HG02678 (cell line): ENCODE results near the gene RMND5B.
"Not testable (repeated sequence)": the region's sequence is repeated elsewhere in the genome, so short reads cannot be mapped to it uniquely, and the experiment has no call there.

Experiments used
- ATAC-seq: cut with Tn5 transposase; IDR thresholded peaks from one replicate; pipeline ENCODE4 v1.9.1; 2021; ENCODE audit warnings: mild to moderate bottlenecking, moderate library complexity; ENCODE audit not compliant: unreplicated experiment

The RMND5B gene

DNA sequence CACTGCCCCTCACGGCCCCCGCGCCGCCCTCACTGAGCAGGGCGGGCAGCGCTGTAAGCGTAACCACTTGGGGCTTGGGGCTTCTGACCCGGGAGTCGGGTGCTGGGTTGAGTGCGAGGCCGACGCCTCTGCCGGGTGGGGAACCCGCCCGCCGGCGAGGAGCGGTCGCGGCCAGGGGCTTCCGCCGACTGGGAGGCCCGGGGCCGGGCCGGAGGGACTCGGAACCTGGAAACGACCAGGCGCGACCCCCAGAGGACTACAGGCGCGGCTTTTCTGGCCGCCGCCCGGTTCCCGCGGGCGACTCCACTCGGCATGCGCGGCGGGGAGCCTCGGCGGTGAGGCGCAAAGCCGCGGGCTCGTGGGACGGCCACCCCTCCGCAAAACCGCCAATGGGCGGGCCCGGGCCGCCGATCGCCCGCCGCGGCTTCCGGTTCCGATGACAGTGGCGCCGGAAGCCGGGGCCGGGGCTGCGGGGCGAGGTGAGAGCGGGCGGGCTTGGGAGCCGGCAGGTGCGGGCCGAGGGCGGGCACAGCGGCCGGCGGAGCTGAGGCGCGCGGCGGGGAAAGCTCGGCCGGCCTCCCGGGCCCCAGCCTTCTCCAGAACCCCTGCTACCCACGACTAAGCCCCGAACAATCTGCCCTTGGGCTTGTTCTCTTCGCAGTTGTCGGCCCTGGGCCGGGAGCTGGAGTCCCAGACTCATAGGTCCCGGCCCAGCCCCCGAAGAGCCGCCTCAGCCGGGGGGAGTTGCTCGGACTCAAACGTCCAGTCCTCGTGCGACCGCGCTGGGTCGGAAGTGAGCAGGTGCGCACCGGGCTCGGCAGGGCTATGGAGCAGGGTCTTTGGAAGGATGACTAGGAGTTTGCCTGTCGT, at the start of gene RMND5B:
RMND5B (plus strand) TSS at position 439 of the 870 bp plus-strand sequence. CDS start 7,106 bp downstream, outside the sequence.
- ATAC-seq = peak; percentile 90

- ATAC-seq = no peak
Observed at GRCh38 chr5:178081571-178082243, 49.1 kb upstream of the RMND5B start.

GRCh38 chr5:178083922-178084321, 46.9 kb upstream of the RMND5B start:
- ATAC-seq = no peak

GRCh38 chr5:178085316-178085715, 45.5 kb upstream of the RMND5B start:
- no peak for ATAC-seq

GRCh38 chr5:178086266-178086665, 44.5 kb upstream of the RMND5B start:
- no peak for ATAC-seq

DNA sequence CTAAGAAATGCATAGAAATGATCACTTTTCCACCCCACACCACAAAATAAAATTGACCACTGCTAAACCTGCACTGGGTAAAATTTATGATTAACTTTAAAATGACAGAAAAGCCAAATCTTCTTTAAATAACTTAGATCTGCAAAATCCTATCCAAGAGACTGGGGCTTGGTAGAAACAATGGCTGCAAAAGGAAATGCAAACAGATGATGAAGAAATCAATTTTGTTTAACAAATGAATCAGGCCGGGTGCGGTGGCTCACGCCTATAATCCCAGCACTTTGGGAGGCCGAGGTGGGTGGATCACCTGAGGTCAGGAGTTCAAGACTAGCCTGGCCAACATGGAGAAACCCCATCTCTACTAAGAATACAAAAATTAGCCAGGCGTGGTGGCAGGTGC, 43.6 kb upstream of the RMND5B start:
- not testable (repeated sequence) for ATAC-seq

GRCh38 chr5:178090856-178091255, 40.0 kb upstream of the RMND5B start:
- ATAC-seq = no peak

DNA sequence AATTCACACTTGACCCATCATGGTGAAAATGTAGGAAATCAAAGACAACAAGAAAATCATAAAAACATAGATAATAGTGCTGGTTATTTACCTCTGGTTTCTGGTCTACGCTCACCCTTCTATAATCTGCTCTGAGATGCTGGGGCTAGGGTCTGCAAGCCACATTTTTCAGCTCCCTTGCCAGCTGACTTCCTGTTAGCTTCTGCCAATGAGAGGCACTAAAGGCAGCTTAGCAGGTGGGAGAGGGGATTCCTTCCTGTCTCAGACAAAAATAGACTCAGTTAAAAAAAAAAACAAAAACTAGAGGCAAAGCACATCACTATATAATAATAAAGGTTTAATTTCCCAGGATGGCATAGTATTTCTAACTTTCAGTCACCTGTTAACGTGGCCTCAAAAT, 37.7 kb upstream of the RMND5B start:
- ATAC-seq = no peak

- ATAC-seq = no peak
Observed at GRCh38 chr5:178094345-178094744, 36.5 kb upstream of the RMND5B start.

DNA sequence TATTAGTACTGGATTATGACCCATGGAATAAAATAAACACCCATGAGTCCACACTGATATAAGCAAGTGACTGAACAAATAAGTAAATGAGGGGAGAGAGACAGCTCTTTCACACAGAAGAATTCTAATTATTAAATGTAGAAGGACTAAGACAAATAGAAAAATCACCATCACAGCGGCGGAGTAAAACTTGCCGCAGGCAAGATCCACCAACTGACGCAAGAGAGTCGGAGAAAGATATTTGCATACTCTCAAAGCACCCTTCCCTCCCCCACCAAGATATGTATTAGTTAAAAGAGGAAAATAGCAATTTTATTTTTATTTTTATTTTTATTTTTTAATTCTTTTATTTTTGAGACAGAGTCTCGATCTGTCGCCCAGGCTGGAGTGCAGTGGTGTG, 32.1 kb upstream of the RMND5B start:
- ATAC-seq = no peak

GRCh38 chr5:178103612-178104011, 27.2 kb upstream of the RMND5B start:
- no peak for ATAC-seq

DNA sequence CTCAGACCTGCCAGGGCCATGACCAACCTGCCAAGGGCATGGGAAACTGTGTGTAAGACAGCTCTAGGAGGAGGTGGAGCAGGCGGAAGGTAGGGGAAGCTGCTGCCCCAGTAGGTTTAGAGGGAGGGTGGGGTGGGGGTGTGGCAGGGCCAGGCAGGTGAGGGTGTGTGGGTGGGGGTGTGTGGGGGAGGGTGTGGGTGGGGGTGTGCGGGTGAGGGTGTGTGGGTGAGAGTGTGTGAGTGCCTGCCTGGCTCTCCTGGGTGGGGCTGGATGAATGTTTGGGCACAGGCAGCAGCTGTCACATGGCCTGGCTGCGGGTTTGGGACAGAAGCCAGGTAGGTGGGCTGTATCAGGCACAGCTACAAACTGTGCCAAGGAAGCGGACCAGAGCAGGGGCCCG, 26.3 kb upstream of the RMND5B start:
- ATAC-seq = no peak

DNA sequence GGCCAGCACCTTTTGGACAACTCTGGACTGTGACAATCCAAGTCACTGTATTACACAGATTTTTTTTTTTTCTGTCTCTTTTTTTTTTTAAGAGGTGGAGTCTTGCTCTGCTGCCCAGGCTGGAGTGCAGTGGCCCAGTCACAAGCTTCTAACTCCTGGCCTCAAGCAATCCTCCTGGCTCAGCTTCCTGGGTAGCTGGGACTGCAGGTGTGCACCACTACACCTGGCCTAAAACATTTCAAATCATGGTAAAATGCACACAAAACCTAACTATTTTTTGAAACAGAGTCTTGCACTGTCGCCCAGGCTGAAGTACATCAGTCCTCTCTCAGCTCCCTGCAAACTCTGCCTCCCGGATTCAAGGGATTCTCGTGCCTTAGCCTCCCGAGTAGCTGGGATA, 24.7 kb upstream of the RMND5B start:
- ATAC-seq = no peak

- no peak for ATAC-seq
Observed at GRCh38 chr5:178106556-178107239, 24.1 kb upstream of the RMND5B start.

DNA sequence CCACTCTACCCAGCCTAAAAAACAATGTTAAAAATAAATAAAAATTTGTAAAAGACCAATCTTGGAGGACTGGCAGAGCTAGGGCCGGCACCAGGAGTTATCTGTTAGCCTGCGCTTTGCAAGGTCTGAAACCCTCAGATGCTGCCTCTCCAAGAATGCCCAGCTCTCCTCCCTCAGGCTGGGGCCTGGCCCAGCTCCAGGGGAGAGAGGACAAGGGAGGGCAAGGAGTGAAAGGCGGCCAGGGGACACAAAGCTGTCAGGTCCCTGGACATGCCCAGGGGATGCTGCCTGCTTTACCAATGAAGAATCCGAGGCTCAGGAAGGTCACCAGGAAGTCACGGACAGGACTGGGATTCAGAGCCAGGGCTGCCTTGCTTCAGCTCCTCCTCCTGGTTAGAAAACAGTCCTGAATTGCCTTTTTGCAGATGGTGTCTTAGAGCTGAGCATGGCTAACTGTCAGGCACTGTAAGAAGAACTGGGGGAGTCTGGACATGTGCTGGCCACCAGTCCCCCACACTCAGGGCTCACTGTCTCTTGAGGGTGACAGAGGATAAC, 23.0 kb upstream of the RMND5B start:
- no peak for ATAC-seq

DNA sequence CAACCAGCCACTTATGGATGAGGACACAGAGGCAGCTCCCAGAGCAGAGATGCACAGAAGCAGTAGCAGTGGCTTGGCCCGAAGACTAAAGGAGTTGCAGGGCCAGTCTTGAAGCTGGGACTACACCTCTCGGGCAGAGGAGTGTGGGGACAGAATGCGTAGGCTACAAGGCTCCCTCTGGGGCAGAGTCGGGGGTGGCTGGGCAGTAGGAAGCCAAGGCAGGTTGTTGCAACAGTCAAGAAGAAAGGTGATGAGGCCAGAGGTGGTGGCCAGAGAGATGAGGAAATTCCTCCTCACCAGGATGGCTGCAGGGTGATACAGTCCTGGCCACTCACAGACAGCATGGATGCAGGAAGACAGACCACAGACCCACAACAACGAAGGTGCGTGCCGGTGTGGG, 22.4 kb upstream of the RMND5B start:
- no peak for ATAC-seq

DNA sequence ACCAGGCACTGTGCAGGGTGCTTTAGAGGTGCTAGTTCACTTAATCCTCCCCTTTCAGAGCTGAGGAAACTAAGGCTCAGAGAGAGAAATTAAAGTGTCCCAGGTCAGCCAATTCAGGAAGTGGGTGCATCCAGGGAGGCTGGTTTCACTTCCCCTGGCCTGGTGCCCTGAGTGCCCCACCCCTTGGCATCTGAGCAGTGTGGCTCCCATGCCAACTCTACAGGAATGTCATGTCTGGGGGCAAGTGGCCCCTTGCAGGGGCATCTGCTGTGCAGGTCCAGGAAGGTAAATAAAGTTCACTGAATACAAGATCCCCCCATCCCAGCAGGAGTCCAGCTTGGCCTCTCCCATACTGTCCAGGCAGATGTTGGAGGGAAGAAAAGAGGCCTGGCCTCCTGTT, 21.8 kb upstream of the RMND5B start:
- no peak for ATAC-seq

DNA sequence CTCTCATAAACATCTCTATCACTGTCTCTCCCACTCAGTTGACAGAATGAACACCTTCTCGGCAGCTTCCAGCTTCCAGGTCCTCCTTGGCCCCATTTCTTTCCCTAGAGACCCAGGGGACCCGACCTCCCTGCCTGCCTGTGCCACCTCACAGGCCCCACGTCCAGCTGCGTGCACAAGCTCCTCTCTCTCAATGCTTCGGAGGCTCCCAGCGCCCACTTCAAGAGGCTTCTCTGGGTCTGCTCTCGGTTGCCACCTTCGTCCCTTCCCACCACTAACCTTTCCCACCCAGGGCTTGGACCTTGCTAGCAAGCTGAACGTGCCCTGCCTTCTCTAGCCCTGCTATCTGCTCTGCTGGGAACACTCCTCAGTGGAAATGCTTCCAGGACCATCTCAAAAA, 20.3 kb upstream of the RMND5B start:
- no peak for ATAC-seq

DNA sequence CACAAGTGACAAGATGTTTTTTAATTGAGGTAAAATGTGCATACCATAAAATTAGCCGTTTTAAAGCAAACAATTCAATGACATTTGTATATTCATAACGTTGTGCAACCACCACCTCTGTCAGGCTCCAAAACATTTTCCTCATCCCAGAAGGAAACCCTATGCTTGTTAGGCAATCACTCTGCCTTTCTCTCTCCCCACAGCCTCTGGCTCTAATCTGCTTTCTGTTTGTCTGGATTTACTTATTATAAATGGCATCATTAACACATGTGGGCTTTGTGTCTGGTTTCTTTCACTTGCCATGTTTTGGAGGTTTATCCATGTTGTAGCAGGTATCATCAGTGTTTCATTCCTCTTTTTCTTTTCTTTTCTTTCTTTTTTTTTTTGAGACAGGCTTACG, 18.9 kb upstream of the RMND5B start:
- no peak for ATAC-seq

GRCh38 chr5:178112545-178112944, 18.3 kb upstream of the RMND5B start:
- no peak for ATAC-seq

- peak; percentile 65 for ATAC-seq
Observed at GRCh38 chr5:178113141-178113787, 17.6 kb upstream of the RMND5B start, which contains the start of gene N4BP3. Gene N4BP3, plus strand, starts transcription at chr5:178113532. Its CDS starts 6,052 bp downstream, at chr5:178119584.
